HEK293T (cell line): ENCODE results near the gene TRIM56.
"Not testable (repeated sequence)": the region's sequence is repeated elsewhere in the genome, so short reads cannot be mapped to it uniquely, and the experiment has no call there.

Experiments
- BHLHE40 ChIP-seq: fragments of 450-650 bp; IDR thresholded peaks from 2 replicates; pipeline ENCODE4 v1.6.1; 2016; ENCODE audit warnings: mild to moderate bottlenecking, moderate library complexity, borderline replicate concordance
- ELF4 ChIP-seq: fragments of 450-650 bp; IDR thresholded peaks from 2 replicates; pipeline ENCODE4 v1.6.1; 2017; ENCODE audit warnings: antibody characterized with exemption
- LEF1 ChIP-seq: fragments of 450-650 bp; IDR thresholded peaks from 2 replicates; pipeline ENCODE4 v1.6.1; 2017; ENCODE audit warnings: mild to moderate bottlenecking, borderline replicate concordance

DNA sequence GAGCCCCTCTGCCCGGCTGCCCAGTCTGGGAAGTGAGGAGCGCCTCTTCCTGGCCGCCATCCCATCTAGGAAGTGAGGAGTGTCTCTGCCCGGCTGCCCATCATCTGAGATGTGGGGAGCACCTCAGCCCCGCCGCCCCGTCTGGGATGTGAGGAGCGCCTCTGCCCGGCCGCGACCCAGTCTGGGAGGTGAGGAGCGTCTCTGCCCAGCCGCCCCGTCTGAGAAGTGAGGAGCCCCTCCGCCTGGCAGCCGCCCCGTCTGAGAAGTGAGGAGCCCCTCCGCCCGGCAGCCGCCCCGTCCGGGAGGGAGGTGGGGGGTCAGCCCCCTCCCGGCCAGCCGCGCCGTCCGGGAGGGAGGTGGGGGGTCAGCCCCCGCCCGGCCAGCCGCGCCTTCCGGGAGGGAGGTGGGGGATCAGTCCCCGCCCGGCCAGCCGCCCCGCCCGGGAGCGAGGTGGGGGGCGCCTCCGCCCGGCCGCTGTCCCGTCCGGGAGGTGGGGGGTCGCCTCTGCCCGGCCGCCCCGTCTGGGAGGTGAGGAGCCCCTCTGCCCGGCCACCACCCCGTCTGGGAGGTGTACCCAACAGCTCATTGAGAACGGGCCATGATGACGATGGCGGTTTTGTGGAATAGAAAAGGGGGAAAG lies 7.1 kb downstream of the TRIM56 start:
- not testable (repeated sequence) for TF ChIP-seq ELF4, LEF1, BHLHE40
